Adipocyte (in vitro differentiated cells): ENCODE measurements around the gene CCKAR.

Experiments used
- DNase-seq: peaks from one replicate; pipeline ENCODE4 v3.0.0-alpha.2; 2015; ENCODE audit warnings: low read depth
- H3K27me3 ChIP-seq: replicated peaks from 2 replicates; pipeline ENCODE4 v1.7.0; 2013; ENCODE audit warnings: mild to moderate bottlenecking, low read length, moderate library complexity; ENCODE audit not compliant: control insufficient read depth, insufficient read depth
- H3K36me3 ChIP-seq: 2 replicates; pipeline ENCODE4 v1.7.0; 2013; ENCODE audit warnings: low read length, mild to moderate bottlenecking, moderate library complexity; ENCODE audit not compliant: control insufficient read depth, insufficient read depth, severe bottlenecking
- H3K4me1 ChIP-seq: 2 replicates; pipeline ENCODE4 v1.7.0; 2013; ENCODE audit warnings: mild to moderate bottlenecking, low read length, moderate library complexity; ENCODE audit not compliant: control insufficient read depth, insufficient read depth
- H3K4me3 ChIP-seq: 2 replicates; pipeline ENCODE4 v1.7.0; 2013; ENCODE audit warnings: mild to moderate bottlenecking, low read length, moderate library complexity
- H3K9ac ChIP-seq: 2 replicates; pipeline ENCODE4 v1.7.0; 2013; ENCODE audit warnings: mild to moderate bottlenecking, low read length, moderate library complexity
- H3K9me3 ChIP-seq: 2 replicates; pipeline ENCODE4 v1.7.0; 2013; ENCODE audit warnings: mild to moderate bottlenecking, low read length, moderate library complexity; ENCODE audit not compliant: control insufficient read depth

The CCKAR gene

GRCh38 chr4:26468977-26469376, 21.3 kb downstream of the CCKAR start:
- H3K4me3 ChIP-seq = no peak overlapping the region
- no peaks in the 10 kb centered on the region for H3K36me3 ChIP-seq
- no peak overlapping the region for H3K9ac ChIP-seq
- peaks cover 4% of the 10 kb centered on the region for H3K27me3 ChIP-seq
- DNase-seq = no peak
- peaks cover 4% of the 10 kb centered on the region for H3K9me3 ChIP-seq
- no peaks in the 10 kb centered on the region for H3K4me1 ChIP-seq

- DNase-seq = no peak
- Histone ChIP-seq H3K9me3 (peaks cover 4% of the 10 kb centered on the region), H3K27me3 (peaks cover 4% of the 10 kb centered on the region), H3K36me3 (no peaks in the 10 kb centered on the region), H3K4me1 (no peaks in the 10 kb centered on the region), H3K4me3 (no peak overlapping the region), H3K9ac (no peak overlapping the region)
These were observed 21.9 kb downstream of the CCKAR start for GRCh38 chr4:26468283-26468949.

- no peak for DNase-seq
- Histone ChIP-seq H3K9ac (no peak overlapping the region), H3K9me3 (peaks cover 4% of the 10 kb centered on the region)
These were observed 22.6 kb downstream of the CCKAR start for GRCh38 chr4:26467724-26468123.

GRCh38 chr4:26466578-26467270, 23.6 kb downstream of the CCKAR start:
- no peak overlapping the region for H3K4me3 ChIP-seq
- H3K36me3 ChIP-seq = no peaks in the 10 kb centered on the region
- no peak for DNase-seq
- no peak overlapping the region for H3K9ac ChIP-seq
- peaks cover 4% of the 10 kb centered on the region for H3K9me3 ChIP-seq
- peaks cover 4% of the 10 kb centered on the region for H3K27me3 ChIP-seq
- H3K4me1 ChIP-seq = no peaks in the 10 kb centered on the region

More at GRCh38 chr4:26467724-26468123, 22.6 kb downstream of the CCKAR start:
- Histone ChIP-seq H3K4me1 (no peaks in the 10 kb centered on the region), H3K27me3 (peaks cover 4% of the 10 kb centered on the region), H3K36me3 (no peaks in the 10 kb centered on the region), H3K4me3 (no peak overlapping the region)

GRCh38 chr4:26464420-26465095, 25.7 kb downstream of the CCKAR start:
- Histone ChIP-seq H3K9ac (no peak overlapping the region), H3K36me3 (no peaks in the 10 kb centered on the region), H3K4me3 (no peak overlapping the region), H3K9me3 (peaks cover 4% of the 10 kb centered on the region), H3K4me1 (no peaks in the 10 kb centered on the region), H3K27me3 (peaks cover 4% of the 10 kb centered on the region)
- no peak for DNase-seq

GRCh38 chr4:26463386-26463785, 26.9 kb downstream of the CCKAR start:
- Histone ChIP-seq H3K9me3 (no peaks in the 10 kb centered on the region), H3K27me3 (no peaks in the 10 kb centered on the region), H3K9ac (no peak overlapping the region), H3K4me1 (no peaks in the 10 kb centered on the region), H3K36me3 (no peaks in the 10 kb centered on the region), H3K4me3 (no peak overlapping the region)
- no peak for DNase-seq

GRCh38 chr4:26462874-26463273, 27.4 kb downstream of the CCKAR start:
- Histone ChIP-seq H3K27me3 (no peaks in the 10 kb centered on the region), H3K4me3 (no peak overlapping the region), H3K9me3 (no peaks in the 10 kb centered on the region), H3K4me1 (no peaks in the 10 kb centered on the region), H3K9ac (no peak overlapping the region), H3K36me3 (no peaks in the 10 kb centered on the region)
- no peak for DNase-seq

GRCh38 chr4:26459756-26460530, 30.3 kb downstream of the CCKAR start:
- H3K36me3 ChIP-seq = no peaks in the 10 kb centered on the region
- H3K9ac ChIP-seq = no peak overlapping the region
- H3K27me3 ChIP-seq = no peaks in the 10 kb centered on the region
- no peaks in the 10 kb centered on the region for H3K4me1 ChIP-seq
- peak; percentile 66 for DNase-seq
- peak overlapping the region; percentile 26 for H3K4me3 ChIP-seq
- H3K9me3 ChIP-seq = no peaks in the 10 kb centered on the region

- peak; percentile 79 for DNase-seq
- Histone ChIP-seq H3K4me1 (no peaks in the 10 kb centered on the region), H3K4me3 (peak overlapping the region; percentile 26), H3K36me3 (no peaks in the 10 kb centered on the region), H3K9me3 (no peaks in the 10 kb centered on the region), H3K27me3 (no peaks in the 10 kb centered on the region), H3K9ac (no peak overlapping the region)
These were observed 31.1 kb downstream of the CCKAR start for GRCh38 chr4:26459054-26459755.

- Histone ChIP-seq H3K4me1 (no peaks in the 10 kb centered on the region), H3K36me3 (no peaks in the 10 kb centered on the region), H3K9me3 (no peaks in the 10 kb centered on the region), H3K27me3 (no peaks in the 10 kb centered on the region), H3K4me3 (no peak overlapping the region), H3K9ac (no peak overlapping the region)
- peak; percentile 20 for DNase-seq
These were observed 32.1 kb downstream of the CCKAR start for GRCh38 chr4:26458157-26458561.
